ENCODE results near the gene SPRYD3.

DNA sequence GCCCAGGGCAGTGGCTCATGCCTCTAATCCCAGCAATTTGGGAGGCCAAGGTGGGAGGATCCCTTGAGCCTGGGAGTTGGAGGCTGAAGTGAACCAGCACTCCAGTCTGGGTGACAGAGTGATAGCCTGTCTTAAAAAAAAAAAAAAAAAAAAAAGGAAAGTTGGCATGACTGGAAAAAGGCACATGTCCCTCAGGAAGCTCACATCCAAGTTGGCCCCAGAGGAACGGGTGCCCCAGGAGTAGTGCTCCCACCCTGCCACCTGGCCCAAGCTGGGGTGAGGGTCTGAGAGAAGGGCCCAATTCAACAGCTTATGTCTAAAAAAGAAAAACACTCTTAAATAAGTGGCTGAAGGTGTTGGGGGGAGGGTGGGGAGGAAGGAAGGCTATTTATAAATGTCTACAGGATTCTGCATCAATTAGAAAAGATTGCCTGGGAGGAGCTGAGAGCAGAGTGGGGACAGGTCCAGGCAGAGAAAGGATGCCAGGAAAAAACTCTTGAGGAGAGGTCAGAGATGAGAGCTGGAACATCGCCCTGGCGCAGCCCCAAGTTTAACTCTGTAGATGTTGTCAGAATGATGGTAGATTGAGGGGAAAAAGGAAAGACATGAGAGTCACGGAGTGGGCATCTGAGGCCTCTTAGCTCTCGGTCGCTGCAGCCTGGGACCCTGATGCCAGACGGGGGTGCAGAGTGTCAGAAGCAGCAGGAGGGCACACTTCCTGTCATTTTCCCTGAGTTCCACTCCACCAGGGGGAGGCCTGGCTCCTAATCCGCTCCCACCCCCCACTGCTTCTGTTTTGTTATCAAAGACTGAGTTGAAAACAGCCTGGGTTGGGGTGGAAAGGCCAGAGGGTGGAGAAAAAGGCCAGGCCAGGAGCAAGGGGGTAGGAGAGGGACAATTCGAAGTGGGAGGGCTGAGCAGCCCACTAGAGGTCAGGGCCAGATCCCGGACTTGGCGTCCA lies 7.3 kb downstream of the SPRYD3 start:
- TF ChIP-seq, protein P1, sequence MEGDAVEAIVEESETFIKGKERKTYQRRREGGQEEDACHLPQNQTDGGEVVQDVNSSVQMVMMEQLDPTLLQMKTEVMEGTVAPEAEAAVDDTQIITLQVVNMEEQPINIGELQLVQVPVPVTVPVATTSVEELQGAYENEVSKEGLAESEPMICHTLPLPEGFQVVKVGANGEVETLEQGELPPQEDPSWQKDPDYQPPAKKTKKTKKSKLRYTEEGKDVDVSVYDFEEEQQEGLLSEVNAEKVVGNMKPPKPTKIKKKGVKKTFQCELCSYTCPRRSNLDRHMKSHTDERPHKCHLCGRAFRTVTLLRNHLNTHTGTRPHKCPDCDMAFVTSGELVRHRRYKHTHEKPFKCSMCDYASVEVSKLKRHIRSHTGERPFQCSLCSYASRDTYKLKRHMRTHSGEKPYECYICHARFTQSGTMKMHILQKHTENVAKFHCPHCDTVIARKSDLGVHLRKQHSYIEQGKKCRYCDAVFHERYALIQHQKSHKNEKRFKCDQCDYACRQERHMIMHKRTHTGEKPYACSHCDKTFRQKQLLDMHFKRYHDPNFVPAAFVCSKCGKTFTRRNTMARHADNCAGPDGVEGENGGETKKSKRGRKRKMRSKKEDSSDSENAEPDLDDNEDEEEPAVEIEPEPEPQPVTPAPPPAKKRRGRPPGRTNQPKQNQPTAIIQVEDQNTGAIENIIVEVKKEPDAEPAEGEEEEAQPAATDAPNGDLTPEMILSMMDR (IDR thresholded peaks at IDR 0.05), result peak in 1 of 6 experiments; percentile 5
- TF ChIP-seq EP300 (IDR thresholded peaks at IDR 0.05) (no peak), POLR2AphosphoS5 (IDR thresholded peaks at IDR 0.05) (no peak)

All from upper lobe of left lung (tissue), 4 donors.